ENCODE measurements around the gene EVX1.

The EVX1 gene

GRCh38 chr7:27242154-27242553 is 448 bp upstream of the EVX1 start:
- TF ChIP-seq CTCF (IDR thresholded peaks at IDR 0.05), result no peak
- H2AFZ ChIP-seq, result no peak overlapping the region
- no peaks in the 10 kb centered on the region for H3K4me1 ChIP-seq
- no peak overlapping the region for H3K4me2 ChIP-seq (ENCODE audit: low read length)
- H3K27me3 ChIP-seq (ENCODE audit: control insufficient read depth, insufficient read depth, low read length), result peaks cover 43% of the 10 kb centered on the region
- no peak overlapping the region for H3K4me3 ChIP-seq (ENCODE audit: low read depth, low read length)
- no peaks in the 10 kb centered on the region for H3K79me2 ChIP-seq
- no peaks in the 10 kb centered on the region for H3K9me3 ChIP-seq (ENCODE audit: control insufficient read depth, low read length)
- no peak overlapping the region for H3K27ac ChIP-seq
- no peaks in the 10 kb centered on the region for H3K36me3 ChIP-seq (ENCODE audit: control insufficient read depth, insufficient read depth, low read length)
- no peak overlapping the region for H3K9ac ChIP-seq

DNA sequence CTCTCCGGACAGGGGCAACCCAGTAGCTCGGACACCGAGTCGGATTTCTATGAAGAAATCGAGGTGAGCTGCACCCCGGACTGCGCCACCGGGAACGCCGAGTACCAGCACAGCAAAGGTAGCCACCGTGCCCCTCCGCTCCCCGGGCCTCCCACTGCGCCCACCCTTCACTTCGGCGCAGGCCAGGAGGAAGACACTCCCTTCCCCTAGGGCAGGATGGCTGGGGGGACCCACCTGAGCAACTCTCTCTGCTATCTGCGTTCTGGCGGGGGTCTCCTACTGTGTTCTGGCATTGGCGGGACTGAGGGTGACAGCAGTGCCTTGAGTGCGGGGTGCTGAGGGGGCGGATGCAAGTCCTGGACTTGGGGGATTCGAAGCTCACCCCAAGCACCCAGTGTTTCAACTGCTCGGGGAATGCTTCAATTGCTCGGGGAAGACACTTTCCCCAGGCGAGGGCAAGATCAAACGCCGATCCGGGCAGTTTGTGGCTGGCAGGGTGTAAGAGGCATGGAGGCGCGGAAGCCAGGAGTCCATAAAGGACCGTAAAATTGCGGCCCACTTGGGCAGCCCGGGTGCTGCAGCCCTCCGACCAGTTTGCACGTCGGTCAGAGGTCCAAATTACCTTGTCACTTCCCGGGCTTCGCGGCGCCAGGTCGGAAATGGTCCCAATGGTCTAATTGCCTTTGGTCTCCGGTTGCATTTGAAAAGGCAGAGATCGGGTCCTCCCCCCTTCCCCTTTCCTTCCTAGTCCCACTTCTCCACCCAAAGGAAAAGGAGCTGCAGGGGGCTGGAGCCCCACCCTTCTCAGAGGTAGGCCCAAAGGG is 950 bp downstream of the EVX1 start:
- no peak overlapping the region for H3K4me3 ChIP-seq (ENCODE audit: low read depth, low read length)
- H2AFZ ChIP-seq, result no peak overlapping the region
- H3K27ac ChIP-seq, result no peak overlapping the region
- H3K9ac ChIP-seq, result no peak overlapping the region
- peaks cover 51% of the 10 kb centered on the region for H3K27me3 ChIP-seq (ENCODE audit: control insufficient read depth, insufficient read depth, low read length)
- no peaks in the 10 kb centered on the region for H3K9me3 ChIP-seq (ENCODE audit: control insufficient read depth, low read length)
- no peaks in the 10 kb centered on the region for H3K79me2 ChIP-seq
- H3K36me3 ChIP-seq (ENCODE audit: control insufficient read depth, insufficient read depth, low read length), result no peaks in the 10 kb centered on the region
- TF ChIP-seq CTCF (IDR thresholded peaks at IDR 0.05), result no peak
- no peaks in the 10 kb centered on the region for H3K4me1 ChIP-seq
- H3K4me2 ChIP-seq (ENCODE audit: low read length), result no peak overlapping the region

- no peaks in the 10 kb centered on the region for H3K36me3 ChIP-seq (ENCODE audit: control insufficient read depth, insufficient read depth, low read length)
- H3K27me3 ChIP-seq (ENCODE audit: control insufficient read depth, insufficient read depth, low read length), result peaks cover 54% of the 10 kb centered on the region
- H3K9ac ChIP-seq, result no peak overlapping the region
- H3K4me1 ChIP-seq, result no peaks in the 10 kb centered on the region
- H3K4me2 ChIP-seq (ENCODE audit: low read length), result no peak overlapping the region
- H3K9me3 ChIP-seq (ENCODE audit: control insufficient read depth, low read length), result no peaks in the 10 kb centered on the region
- no peaks in the 10 kb centered on the region for H3K79me2 ChIP-seq
- TF ChIP-seq CTCF (IDR thresholded peaks at IDR 0.05), result no peak
- no peak overlapping the region for H2AFZ ChIP-seq
- H3K4me3 ChIP-seq (ENCODE audit: low read depth, low read length), result no peak overlapping the region
- no peak overlapping the region for H3K27ac ChIP-seq
Observed at GRCh38 chr7:27244488-27245123, 2.0 kb downstream of the EVX1 start.

DNA sequence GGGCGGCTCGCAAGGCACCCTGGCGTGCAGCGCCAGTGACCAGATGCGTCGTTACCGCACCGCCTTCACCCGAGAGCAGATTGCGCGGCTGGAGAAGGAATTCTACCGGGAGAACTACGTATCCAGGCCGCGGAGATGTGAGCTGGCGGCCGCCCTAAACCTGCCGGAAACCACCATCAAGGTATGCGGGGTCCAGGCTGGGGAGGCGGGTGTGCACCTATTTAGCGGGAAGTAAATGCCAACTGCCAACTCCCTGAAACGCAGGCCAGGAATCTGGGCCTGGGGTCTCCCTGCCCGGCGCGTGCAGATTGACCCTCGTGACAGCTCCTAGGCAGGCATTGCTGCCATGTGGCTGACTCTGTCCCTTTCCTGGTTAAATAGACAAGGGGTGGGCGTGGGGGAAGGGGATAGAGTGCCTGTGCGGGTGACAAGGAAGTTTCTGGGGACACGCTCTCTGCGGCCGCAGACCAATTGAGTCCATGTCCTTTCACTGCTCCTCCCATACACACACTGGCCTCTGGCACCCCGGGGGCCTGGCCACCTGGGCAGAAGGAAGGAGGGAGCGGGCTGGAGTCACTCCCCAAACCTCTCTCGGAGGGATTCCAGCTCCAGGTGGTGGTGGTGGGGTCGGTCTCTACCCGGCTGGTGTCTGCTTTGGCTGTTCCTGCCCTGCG is 2.7 kb downstream of the EVX1 start:
- H3K4me3 ChIP-seq (ENCODE audit: low read depth, low read length), result no peak overlapping the region
- no peaks in the 10 kb centered on the region for H3K4me1 ChIP-seq
- no peaks in the 10 kb centered on the region for H3K36me3 ChIP-seq (ENCODE audit: control insufficient read depth, insufficient read depth, low read length)
- no peak overlapping the region for H3K9ac ChIP-seq
- peaks cover 57% of the 10 kb centered on the region for H3K27me3 ChIP-seq (ENCODE audit: control insufficient read depth, insufficient read depth, low read length)
- no peak for TF ChIP-seq CTCF (IDR thresholded peaks at IDR 0.05)
- H3K27ac ChIP-seq, result no peak overlapping the region
- no peaks in the 10 kb centered on the region for H3K9me3 ChIP-seq (ENCODE audit: control insufficient read depth, low read length)
- no peak overlapping the region for H2AFZ ChIP-seq
- peak overlapping the region; percentile 38 for H3K4me2 ChIP-seq (ENCODE audit: low read length)
- no peaks in the 10 kb centered on the region for H3K79me2 ChIP-seq
